Gastroesophageal sphincter (tissue), 3 donors: ENCODE results near the gene GPLD1.

Source experiments
- CTCF ChIP-seq, 4 experiments: fragments of 200-600 bp in 2 of 4; fragments of 450-650 bp in 2 of 4; sonication (generic) in 1 of 4; IDR thresholded peaks; one replicate each; pipeline ENCODE4 v1.5.1; 2017 to 2019; ENCODE audit warnings: antibody characterized with exemption in 4 of 4, mild to moderate bottlenecking in 2 of 4, moderate library complexity in 2 of 4
- EP300 ChIP-seq: sonication (generic); formaldehyde crosslinking; IDR thresholded peaks from one replicate; pipeline ENCODE4 v1.6.1; 2017; ENCODE audit warnings: antibody characterized with exemption, mild to moderate bottlenecking
- POLR2A ChIP-seq, 2 donors: fragments of 450-650 bp; IDR thresholded peaks; one replicate each; pipeline ENCODE4 v1.6.1; 2017; ENCODE audit warnings: antibody characterized with exemption in 2 of 2, mild to moderate bottlenecking in 2 of 2, moderate library complexity in 1 of 2
- POLR2AphosphoS5 ChIP-seq: sonication (generic); formaldehyde crosslinking; IDR thresholded peaks from one replicate; pipeline ENCODE4 v1.6.1; 2017; ENCODE audit warnings: antibody characterized with exemption

GRCh38 chr6:24493945-24494820 lies 4.8 kb upstream of the GPLD1 start:
- TF ChIP-seq POLR2A (IDR thresholded peaks at IDR 0.05): no peak
- TF ChIP-seq CTCF (IDR thresholded peaks at IDR 0.05): no peak
- TF ChIP-seq POLR2AphosphoS5: no peak
- TF ChIP-seq EP300: no peak
